AG04449 (cell line): Measurements from ENCODE around the gene UACA.

ENCODE experiments used
- CTCF ChIA-PET: fragments of 350-600 bp; formaldehyde crosslinking; extraction: SDS; loops from one replicate; lab custom pipeline; 2021; ENCODE audit warnings: antibody characterized with exemption; lab: Yijun Ruan, JAX
- POLR2A ChIA-PET: fragments of 400-600, 350-600 bp; formaldehyde crosslinking; extraction: SDS; loops from one replicate; lab custom pipeline; 2020; ENCODE audit warnings: antibody characterized with exemption, inconsistent platforms; lab: Yijun Ruan, JAX
- DNase-seq: peaks from one replicate; pipeline ENCODE4 v3.0.0-alpha.2; 2010; ENCODE audit warnings: low read depth, low spot score
- H3K4me3 ChIP-seq: 2 replicates; pipeline ENCODE4 v1.5.1; 2011; ENCODE audit warnings: low read depth, mild to moderate bottlenecking, control low read depth, low read length
- TF ChIP-seq, protein P1 (sequence below): IDR thresholded peaks from one replicate; pipeline ENCODE4 v1.5.1; 2011; ENCODE audit warnings: mild to moderate bottlenecking, moderate library complexity, low read length, control low read depth, inconsistent platforms; ENCODE audit not compliant: insufficient read depth; ENCODE audit errors: missing control alignments

Gene UACA

DNA sequence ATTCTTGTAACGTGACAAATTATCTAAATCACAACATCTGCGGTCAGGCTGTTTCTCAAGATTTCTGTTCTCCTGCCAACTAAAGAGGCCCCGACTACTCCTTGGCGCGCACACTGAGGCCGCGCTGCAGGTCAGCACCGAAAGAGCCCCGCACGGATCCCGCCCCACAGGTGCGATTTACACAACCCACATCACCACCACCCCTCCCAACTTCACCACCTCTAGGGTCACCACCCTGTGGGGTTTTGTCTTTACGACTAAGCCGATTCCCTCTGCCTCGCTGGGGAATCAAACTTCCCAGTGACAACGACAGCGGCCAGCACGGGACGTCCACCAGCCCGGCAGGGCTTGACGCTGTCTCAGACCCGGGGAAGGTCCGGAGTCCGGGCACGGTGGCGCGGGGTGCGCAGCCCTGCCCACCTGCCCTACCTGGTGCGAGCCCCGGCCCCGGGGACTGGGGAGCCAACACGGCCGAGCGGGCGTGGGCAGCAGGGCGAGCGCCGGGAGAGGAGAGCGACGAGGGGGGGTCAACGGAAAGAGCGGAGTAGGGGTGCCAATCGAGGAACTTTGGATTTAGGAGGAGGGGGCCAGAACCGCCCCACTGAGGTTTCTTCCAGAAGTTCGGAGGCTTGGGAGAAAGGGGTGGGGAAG lies 764 bp downstream of the UACA start:
- ChIA-PET CTCF (interaction anchor here (3.1 kb wide), 1 partner anchor 14 kb away, joined by 12 read pairs; no protein-coding TSS in a partner anchor), POLR2A (no interaction called here)
- peak overlapping the region; percentile 77 for H3K4me3 ChIP-seq
- TF ChIP-seq, protein P1, sequence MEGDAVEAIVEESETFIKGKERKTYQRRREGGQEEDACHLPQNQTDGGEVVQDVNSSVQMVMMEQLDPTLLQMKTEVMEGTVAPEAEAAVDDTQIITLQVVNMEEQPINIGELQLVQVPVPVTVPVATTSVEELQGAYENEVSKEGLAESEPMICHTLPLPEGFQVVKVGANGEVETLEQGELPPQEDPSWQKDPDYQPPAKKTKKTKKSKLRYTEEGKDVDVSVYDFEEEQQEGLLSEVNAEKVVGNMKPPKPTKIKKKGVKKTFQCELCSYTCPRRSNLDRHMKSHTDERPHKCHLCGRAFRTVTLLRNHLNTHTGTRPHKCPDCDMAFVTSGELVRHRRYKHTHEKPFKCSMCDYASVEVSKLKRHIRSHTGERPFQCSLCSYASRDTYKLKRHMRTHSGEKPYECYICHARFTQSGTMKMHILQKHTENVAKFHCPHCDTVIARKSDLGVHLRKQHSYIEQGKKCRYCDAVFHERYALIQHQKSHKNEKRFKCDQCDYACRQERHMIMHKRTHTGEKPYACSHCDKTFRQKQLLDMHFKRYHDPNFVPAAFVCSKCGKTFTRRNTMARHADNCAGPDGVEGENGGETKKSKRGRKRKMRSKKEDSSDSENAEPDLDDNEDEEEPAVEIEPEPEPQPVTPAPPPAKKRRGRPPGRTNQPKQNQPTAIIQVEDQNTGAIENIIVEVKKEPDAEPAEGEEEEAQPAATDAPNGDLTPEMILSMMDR = no peak
- no peak for DNase-seq

DNA sequence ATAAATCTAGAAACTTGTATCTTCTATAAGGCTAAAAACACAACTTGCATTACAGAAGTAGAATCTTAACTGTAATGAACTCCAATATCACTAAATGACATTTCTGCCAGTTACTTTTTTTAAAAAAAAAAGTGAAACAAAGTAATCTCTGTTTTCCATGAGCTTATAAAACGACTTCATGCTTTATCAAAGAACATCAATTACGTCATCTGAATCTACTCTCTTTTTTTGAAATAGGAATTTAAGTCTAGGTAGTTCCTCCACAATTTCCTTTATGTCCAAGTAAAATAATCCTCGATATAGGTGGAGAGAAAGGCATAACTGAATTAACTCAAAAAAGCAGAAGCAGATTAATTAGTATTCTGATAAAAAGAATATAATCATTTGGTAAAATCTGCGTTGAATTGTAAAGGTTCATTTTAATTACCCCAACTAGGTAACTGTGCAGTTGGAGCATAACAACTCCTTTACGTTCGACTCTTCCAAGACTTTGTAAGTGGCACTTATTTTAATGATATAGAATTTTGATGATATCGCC lies 1.4 kb downstream of the UACA start:
- no peak for DNase-seq
- ChIA-PET CTCF (interaction anchor here (0.8 to 5.7 kb wide), 6 partner anchors 14 to 1295 kb away, joined by 3 to 34 read pairs (median 7); no protein-coding TSS in a partner anchor), POLR2A (no interaction called here)
- peak overlapping the region; percentile 77 for H3K4me3 ChIP-seq
- TF ChIP-seq, protein P1 = no peak

DNA sequence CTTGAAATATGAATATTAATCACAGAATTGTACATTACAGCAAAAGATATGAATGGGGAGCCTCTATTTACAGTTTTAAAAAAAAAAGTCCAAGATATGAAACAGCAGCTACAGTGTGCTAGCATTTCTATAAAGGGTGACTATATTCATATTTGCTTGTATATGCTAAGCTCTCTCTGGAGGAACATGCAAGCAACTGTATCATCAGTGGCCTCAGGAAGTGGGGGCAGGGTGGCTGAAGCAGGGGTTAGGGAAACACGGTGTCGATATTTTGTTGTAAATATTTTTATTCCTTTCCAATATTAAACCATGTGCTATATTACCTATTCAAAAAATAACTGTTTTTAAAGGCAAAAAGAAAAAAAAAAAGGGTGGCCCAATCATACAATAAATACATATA lies 2.3 kb downstream of the UACA start:
- ChIA-PET CTCF (interaction anchor here (0.7 to 5.7 kb wide), 6 partner anchors 13 to 1294 kb away, joined by 3 to 34 read pairs (median 7); no protein-coding TSS in a partner anchor), POLR2A (no interaction called here)
- TF ChIP-seq, protein P1 = no peak
- peak overlapping the region; percentile 77 for H3K4me3 ChIP-seq
- no peak for DNase-seq

DNA sequence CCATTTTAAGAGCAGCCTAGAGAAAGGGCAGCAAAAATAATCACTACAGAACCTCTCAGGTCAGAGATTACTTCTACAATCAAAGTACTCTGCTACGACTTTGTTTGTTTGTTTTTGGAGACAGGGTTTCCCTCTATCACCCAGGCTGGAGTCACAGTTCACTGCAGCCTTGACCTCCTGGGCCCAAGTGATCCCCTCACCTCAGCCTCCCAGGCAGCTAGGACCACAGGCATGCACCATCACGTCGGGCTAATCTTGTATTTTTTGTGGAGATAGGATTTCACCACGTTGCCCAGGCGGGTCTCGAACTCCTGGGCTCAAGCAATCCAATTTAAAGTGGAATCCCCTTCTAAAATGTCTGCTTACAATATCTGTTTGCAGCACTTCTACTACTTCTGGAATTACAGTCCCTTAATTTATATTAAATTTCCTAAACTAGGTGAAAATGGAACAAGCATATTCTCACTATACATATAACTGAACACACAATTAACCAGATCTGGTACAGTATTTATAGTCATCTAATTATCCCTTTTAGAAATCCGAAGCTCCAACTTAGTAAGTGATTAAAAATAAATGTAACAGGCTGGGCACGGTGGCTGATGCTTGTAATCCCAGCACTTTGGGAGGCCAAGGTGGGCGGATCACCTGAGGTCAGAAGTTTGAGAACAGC lies 4.4 kb downstream of the UACA start:
- no peak for DNase-seq
- H3K4me3 ChIP-seq = no peak overlapping the region
- POLR2A ChIA-PET = no interaction called here
- TF ChIP-seq, protein P1 = no peak
- CTCF ChIA-PET = interaction anchor here (1.1 to 5.7 kb wide), 2 partner anchors 15 to 53 kb away, joined by 3 to 34 read pairs; no protein-coding TSS in a partner anchor

DNA sequence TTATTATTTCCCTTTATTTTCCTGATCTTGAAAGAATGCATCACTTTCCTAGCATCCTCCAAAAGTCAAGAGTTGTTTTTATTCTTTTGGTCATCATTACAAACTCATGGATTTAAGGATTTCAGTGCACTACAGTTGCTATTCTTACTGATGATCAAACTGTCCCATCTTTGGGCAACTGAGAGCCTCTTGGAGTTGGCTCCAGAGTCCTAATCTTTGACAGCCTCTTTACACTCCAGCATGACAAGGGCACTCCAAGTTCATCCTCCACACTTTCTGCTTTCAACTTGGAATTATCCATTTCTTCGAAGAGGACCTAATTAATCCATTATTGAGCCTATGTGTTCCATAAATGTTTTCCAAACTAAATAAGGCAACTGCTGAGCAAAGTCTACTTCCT lies 5.7 kb downstream of the UACA start:
- no peak for DNase-seq
- CTCF ChIA-PET = interaction anchor here (0.9 to 5.7 kb wide), 3 partner anchors 15 to 54 kb away, joined by 3 to 34 read pairs (median 3); no protein-coding TSS in a partner anchor
- TF ChIP-seq, protein P1 = no peak
- POLR2A ChIA-PET = no interaction called here
- no peak overlapping the region for H3K4me3 ChIP-seq

DNA sequence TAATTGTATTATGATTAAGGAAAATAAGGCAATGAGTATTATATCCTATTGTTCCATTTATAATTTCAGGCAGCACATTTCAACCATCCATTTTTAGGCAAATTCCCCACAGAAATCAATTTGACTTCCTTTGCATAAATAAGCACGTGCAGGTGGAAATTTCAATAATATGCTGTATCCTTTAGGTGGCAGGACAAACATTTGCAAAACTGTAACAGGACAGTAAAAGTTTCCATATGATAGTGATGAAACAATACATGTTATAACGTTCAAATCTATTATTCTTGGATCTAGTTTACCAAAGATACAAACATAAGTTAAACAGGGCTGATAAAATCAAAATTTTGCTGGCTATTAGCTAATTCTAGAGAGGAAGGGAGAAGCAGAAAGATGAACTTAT lies 8.5 kb downstream of the UACA start:
- H3K4me3 ChIP-seq = no peak overlapping the region
- TF ChIP-seq, protein P1 = no peak
- no peak for DNase-seq
- POLR2A ChIA-PET = no interaction called here
- CTCF ChIA-PET = interaction anchor here (1.3 to 2.6 kb wide), 3 partner anchors 55 to 70 kb away, joined by 3 to 19 read pairs (median 4); no protein-coding TSS in a partner anchor
